Nucleus accumbens (tissue), 56 donors: ENCODE results near the gene PLIN5.

ENCODE experiments used
- DNase-seq, 56 donors: peaks; one replicate each; lab custom pipeline; 2025; lab: John Stamatoyannopoulos, UW

PLIN5 gene

DNA sequence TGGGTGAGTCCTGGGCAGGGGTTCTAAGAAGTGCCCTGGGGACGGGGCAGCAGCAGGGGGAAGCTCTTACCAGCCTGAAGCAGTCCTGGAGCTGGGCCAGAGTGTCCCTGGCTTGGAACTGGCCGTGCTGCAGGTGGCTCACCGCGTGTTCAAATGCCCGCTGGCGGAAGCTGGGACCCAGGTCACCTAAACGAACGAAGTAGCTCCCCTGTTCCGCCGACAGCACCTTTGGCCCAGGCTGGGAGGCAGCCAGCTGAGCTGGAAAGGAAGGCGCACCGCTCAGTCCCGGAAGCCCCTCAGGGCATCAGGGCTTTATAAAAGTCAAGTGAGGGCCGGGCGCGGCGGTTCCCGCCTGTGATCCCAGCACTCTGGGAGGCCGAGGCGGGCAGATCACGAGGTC is 26.3 kb downstream of the PLIN5 start:
- no peak for DNase-seq

GRCh38 chr19:4507804-4508203 is 27.2 kb downstream of the PLIN5 start:
- no peak for DNase-seq

- no peak for DNase-seq
These were observed 27.9 kb downstream of the PLIN5 start for GRCh38 chr19:4507150-4507452.

- DNase-seq = no peak
These were observed 28.4 kb downstream of the PLIN5 start for GRCh38 chr19:4506449-4507149.

- DNase-seq = no peak
These were observed 29.2 kb downstream of the PLIN5 start for GRCh38 chr19:4505570-4506448.

DNA sequence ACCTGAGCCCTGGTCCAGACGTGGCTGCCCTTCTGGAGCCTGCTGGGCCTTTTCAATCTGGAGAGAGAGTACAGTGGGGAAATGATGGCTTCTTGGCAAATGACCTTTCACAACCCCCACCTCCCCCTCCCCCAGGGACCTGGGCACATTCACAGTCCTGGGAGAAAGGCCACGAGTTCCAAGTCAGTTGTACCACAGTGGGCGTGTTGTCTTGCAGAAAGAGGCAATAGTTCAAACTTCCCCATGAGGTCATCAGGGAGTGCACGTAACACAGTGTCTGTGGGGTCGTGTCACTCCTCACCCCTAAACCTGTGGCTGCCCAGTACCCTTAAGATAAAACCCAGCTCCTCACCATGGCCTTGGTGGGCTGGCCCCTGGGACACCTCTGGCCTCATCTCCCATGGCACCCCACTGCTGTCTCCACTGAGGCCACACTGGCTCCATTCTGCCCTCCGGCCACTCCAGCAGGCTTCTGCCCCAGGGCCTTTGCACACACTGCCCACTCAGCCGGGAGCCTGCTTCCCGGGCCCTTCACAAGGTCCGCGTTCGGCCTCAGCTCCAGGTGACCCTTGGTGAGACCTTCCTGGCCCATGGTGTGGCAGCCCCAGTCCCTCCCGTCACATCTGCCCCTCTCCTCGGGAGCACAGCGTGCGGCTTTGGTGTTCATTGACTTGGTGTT is 30.0 kb downstream of the PLIN5 start:
- DNase-seq = no peak

DNA sequence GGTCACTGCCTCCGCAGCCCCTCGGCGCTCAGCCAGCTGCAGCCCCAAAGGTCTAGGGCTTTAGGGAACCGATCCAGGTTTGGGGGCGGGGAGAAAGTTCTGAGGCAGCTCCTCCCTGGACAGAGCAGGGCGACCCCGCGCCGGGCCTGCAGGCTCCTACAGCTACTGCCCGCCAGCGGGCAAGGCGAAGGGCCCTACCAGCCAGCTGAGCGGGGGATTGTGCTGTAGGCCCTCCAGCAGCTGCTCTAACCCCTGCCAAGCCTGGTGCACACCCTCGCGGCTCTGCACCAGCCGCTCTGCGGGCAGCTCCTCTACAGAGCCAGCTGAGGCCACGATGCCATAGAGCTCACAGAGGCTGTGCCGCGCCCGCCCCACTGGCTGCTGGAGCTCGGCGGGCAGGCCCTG is 30.7 kb downstream of the PLIN5 start:
- DNase-seq = peak in 24 of 56 donors; percentile 4 to 60 (median 24)

DNA sequence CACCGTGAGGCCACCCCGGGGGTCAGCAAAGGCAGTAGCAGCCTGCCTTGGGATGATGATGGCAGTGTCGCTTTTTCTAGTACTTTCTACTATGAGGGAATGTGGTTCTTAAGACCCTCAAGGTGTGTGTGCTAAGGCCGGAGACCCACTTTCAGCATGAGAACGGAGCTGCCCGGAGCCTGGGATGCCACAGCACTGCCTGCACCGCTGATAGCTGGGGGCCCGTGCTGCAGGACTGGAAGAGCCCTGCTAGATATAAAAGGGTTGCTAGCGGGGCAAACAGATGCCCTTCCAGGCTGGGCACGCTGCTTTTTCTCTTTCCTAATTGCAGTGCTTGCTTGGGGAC is 31.2 kb downstream of the PLIN5 start:
- DNase-seq = no peak

- no peak for DNase-seq
These were observed 31.7 kb downstream of the PLIN5 start for GRCh38 chr19:4503132-4503824.

GRCh38 chr19:4502282-4503131 is 32.5 kb downstream of the PLIN5 start:
- no peak for DNase-seq

DNA sequence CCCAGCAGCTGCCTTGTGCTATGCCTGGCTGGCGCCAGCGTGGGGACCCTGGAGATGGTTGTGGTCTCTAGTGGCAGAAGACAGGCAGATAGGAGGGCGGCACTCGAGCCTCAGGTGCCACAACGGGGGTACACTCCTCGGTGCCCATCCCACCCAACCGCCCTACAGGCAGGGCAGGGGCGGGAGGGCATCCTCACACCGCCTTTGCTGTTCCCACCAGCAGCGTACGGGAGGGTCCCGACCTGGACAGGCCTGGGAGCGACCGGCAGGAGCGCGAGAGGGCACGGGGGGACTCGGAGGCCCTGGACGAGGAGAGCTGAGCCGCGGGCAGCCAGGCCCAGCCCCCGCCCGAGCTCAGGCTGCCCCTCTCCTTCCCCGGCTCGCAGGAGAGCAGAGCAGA is 33.3 kb downstream of the PLIN5 start:
- DNase-seq = no peak

DNA sequence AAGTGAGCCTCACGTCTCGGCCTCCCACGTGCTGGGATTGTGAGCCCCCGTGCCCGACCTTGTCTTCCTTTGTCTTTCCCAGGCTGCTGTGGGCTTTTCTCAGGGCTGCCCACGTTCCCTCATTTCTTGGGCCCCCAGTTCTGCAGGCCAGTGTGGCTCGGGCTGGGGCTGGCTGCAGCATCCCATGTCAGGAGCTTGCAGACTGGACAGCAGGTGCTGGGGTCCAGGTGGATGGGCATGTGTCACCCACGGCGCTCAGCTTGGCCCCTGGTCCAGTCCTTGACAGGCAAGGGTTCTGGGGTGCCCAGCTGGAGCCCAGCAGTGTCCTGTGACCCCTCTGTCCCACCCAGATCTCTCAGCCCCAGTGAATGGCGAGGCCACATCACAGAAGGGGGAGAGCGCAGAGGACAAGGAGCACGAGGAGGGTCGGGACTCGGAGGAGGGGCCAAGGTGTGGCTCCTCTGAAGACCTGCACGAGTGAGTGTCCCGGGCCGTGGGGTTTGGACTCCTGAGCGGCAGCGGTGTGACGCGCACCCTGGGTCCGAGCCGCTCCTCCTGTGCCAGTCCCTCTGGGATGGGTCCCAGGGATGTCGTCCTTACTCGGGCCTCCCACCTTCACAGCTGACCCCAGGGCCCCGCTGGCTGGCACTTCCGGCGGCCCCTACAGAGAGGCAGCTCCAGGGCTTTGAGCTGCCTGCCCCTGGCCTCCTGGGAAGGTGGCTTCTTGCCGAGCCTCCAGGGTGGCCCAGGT is 34.0 kb downstream of the PLIN5 start:
- no peak for DNase-seq

- DNase-seq = no peak
These were observed 35.2 kb downstream of the PLIN5 start for GRCh38 chr19:4499855-4500254.

GRCh38 chr19:4499318-4499717 is 35.7 kb downstream of the PLIN5 start:
- DNase-seq = no peak

DNA sequence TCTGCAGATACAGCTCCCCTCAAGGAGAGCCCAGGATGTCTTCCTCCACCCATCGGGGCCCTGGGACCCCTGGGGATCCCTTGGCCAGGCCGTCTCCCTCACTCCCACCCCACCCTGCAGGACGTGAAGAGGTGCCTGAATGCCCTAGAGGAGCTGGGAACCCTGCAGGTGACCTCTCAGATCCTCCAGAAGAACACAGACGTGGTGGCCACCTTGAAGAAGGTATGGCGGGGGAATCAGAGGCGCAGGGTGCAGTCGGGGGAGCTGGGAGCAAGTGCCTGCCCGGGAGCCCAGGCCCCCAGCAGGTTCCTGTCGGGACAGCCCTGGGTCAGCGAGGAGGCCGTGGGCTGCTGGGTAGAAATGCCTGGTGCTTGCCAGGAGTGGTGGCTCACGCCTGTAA is 36.3 kb downstream of the PLIN5 start:
- no peak for DNase-seq

GRCh38 chr19:4497770-4498389 is 37.1 kb downstream of the PLIN5 start:
- DNase-seq = no peak

DNA sequence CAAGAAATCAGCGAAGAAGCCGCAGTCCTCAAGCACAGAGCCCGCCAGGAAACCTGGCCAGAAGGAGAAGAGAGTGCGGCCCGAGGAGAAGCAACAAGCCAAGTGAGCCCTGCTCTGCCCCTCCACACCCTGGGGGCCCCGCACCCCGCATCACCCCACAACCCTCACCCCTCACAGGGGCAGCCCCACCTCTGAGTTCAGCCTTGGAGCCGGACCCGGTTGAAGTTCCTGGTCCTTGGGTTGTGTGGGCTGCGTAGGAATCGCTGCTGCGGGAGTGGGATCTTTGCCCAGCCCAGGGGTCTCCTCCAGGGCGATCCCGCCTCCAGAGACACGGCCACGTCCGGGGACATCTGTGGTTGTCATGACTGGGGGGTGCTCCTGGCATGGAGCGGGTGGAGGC is 38.7 kb downstream of the PLIN5 start:
- DNase-seq = no peak

DNA sequence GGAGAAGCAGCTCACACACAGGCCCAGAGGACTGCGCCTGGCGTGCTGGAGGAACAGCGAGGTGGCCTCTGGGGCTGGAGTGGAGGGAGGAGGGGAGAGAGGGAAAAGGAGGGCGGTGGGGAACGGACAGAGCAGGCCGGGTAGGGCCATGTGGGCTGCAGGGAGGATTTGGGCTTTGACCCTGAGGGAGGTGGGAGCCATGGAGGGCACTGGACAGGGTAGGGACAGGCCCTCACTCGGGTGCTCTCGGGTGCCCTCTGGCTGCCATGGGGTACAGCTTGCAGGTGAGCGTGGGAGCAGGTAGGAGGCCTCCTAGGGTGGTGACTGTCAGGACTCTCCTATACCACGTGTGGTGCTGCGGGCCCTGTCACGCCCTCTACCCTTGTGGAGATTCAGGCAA is 39.6 kb downstream of the PLIN5 start:
- DNase-seq = peak in 14 of 56 donors; percentile 6 to 49 (median 22)

DNA sequence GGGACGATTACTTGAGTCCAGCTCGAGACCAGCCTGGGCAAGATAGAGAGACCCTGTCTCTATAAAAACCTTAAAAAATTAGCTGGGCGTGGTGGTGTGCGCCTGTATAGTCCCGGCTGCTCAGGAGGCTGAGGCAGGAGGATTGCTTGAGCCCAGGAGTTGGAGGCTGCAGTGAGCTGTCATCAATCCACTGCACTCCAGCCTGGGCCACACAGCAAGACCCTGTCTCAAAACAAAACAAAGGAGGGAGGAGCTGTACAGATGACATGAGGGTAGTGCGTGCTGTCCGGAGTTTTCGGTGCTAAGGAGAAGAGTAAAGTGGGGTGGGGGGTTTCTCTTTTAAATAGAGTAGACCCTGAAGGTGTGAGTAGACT is 40.3 kb downstream of the PLIN5 start:
- no peak for DNase-seq
